GM18517 (cell line): ENCODE data around the gene DLEC1.

Source experiments
- ATAC-seq: cut with Tn5 transposase; IDR thresholded peaks from one replicate; pipeline ENCODE4 v1.9.1; 2021; ENCODE audit warnings: mild to moderate bottlenecking, moderate library complexity; ENCODE audit not compliant: unreplicated experiment

The DLEC1 gene

GRCh38 chr3:38107911-38108648 is 69.1 kb downstream of the DLEC1 start:
- ATAC-seq = no peak

- ATAC-seq = no peak
These were observed 69.9 kb downstream of the DLEC1 start for GRCh38 chr3:38108649-38109579.

GRCh38 chr3:38109580-38110313 is 70.7 kb downstream of the DLEC1 start:
- ATAC-seq = no peak

GRCh38 chr3:38110314-38111050 is 71.5 kb downstream of the DLEC1 start:
- no peak for ATAC-seq

- ATAC-seq = no peak
These were observed 72.2 kb downstream of the DLEC1 start for GRCh38 chr3:38111201-38111600.

GRCh38 chr3:38111696-38112377 is 72.8 kb downstream of the DLEC1 start:
- no peak for ATAC-seq

- no peak for ATAC-seq
These were observed 73.4 kb downstream of the DLEC1 start for GRCh38 chr3:38112378-38112761.

- no peak for ATAC-seq
These were observed 75.3 kb downstream of the DLEC1 start for GRCh38 chr3:38114052-38114874.

- ATAC-seq = no peak
These were observed 76.1 kb downstream of the DLEC1 start for GRCh38 chr3:38114875-38115644.

- ATAC-seq = no peak
These were observed 76.8 kb downstream of the DLEC1 start for GRCh38 chr3:38115645-38116427.

- no peak for ATAC-seq
These were observed 77.6 kb downstream of the DLEC1 start for GRCh38 chr3:38116471-38117162.

- ATAC-seq = no peak
These were observed 78.2 kb downstream of the DLEC1 start for GRCh38 chr3:38117163-38117716.

- peak; percentile 79 for ATAC-seq
These were observed 78.9 kb downstream of the DLEC1 start for GRCh38 chr3:38117748-38118420.

GRCh38 chr3:38118421-38119247 is 79.6 kb downstream of the DLEC1 start:
- ATAC-seq = no peak

- no peak for ATAC-seq
These were observed 80.2 kb downstream of the DLEC1 start for GRCh38 chr3:38119248-38119544.
